HG02973 (cell line): Measurements from ENCODE around the gene TLR9.

Experiments
- ATAC-seq: cut with Tn5 transposase; IDR thresholded peaks from one replicate; pipeline ENCODE4 v1.9.1; 2021; ENCODE audit warnings: moderate library complexity; ENCODE audit not compliant: unreplicated experiment

Gene TLR9

GRCh38 chr3:52232279-52233107 is 7.0 kb upstream of the TLR9 start:
- no peak for ATAC-seq

- no peak for ATAC-seq
Measured at GRCh38 chr3:52231502-52232278, 6.2 kb upstream of the TLR9 start.

DNA sequence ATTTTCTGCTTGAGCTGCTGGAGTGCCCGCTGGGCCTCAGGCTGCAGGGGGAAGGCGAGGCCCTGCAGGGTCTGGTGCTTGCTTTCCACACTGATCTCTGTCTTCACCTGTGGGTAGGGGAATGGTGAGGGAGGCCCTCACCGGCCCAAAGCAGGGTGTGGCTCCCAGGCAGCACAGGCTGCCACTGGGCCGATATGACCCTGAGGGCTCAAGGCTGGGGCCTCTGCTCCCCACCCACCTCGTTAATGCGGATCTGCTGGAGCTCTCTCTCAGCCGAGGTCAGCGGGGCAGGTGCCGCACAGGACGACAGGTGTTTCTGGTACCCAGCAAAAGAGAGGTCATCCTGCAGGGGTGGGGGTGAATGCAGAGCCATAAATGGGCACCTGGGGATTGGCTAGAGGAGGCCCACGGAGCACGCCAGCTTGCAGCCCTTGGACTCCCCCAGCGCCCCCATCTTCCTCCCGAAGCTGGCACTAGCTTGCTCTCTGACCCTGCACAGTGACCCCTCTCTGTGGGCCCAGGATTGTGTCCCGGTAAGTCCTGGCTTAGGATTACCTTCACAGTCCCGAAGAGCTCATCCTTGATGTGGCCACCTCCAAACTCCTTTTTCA is 5.5 kb upstream of the TLR9 start:
- no peak for ATAC-seq

DNA sequence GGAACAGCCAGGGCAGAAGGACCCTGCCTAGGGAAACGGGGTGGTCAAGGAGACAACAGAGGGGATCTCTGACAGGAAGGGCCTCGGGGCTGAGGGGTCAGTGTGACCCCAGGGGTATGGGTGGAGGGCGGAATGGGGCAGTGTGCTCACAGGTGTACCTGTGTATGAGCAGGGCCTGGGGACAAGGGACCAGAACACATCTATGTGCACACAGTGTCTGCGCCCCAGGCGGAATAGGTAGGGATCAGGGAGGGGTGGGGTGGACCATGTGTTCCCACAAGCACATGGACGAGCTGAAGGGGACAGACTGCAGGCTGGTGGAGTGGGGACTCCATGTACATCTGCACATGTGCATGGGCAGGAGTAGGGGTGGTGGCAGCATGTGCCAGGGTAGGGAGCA is 5.0 kb upstream of the TLR9 start:
- no peak for ATAC-seq

DNA sequence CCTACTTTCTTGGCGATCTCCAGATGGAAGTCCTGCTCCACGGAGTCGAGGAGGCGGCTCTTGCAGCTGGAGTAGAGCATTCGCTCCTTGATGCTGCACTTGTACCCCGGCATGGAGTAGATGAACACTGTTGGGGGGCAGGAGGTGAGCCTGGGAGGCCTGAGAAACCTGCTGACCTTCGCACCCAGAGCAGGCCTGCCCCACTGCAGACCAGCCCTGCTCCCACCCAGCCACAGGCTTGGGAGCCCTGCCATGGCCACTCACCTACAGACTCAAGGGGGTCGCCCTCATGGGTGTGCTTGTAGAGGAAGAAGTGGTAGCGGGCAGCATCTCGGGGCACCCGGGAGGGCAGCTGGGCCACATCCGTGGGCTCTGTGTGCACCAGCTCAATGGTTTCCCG is 4.2 kb upstream of the TLR9 start:
- no peak for ATAC-seq

GRCh38 chr3:52228751-52229291 is 3.4 kb upstream of the TLR9 start:
- no peak for ATAC-seq

DNA sequence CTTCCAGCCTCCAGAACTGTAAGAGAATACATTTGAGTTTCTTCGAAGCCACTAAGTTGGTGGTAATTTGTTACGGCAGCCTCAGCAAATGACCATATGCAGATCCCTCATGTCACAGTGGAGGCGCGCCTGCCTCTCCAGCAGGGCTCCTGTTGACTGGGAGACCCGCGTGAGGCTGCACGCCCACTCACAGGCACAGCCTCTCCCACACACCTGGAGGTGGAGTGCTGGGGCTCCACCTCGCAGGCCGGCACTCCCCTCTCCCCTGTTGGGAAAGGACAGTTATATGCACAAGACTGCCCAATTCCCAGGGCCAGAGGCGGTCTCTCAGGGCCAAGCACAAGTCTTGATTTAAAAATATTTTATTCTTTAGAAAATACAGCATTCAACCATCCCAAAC is 2.8 kb upstream of the TLR9 start:
- no peak for ATAC-seq

DNA sequence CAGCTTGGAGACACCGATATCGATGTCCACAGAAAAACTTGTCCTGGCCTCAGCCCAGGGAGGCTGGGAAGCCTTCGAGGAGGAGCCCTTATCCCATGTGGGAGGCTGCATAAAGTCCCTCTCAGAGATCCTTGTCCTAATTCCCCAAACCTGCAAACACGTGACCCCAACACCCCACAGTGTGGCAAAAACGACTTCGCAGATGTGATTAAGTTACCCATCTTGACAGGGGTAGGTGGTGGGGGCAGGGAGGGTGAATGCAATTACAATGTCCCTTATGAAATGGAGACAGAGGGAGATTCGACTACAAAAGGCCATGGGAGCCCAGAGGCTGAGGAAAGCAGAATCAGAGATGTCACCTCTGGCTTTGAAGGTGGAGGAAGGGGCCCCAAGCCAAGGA is 2.3 kb upstream of the TLR9 start:
- ATAC-seq = no peak

GRCh38 chr3:52227117-52227516 is 1.7 kb upstream of the TLR9 start:
- ATAC-seq = no peak

GRCh38 chr3:52226229-52226817 is 878 bp upstream of the TLR9 start:
- peak; percentile 10 for ATAC-seq

- no peak for ATAC-seq
Measured at GRCh38 chr3:52223449-52224408, 1.7 kb downstream of the TLR9 start.

DNA sequence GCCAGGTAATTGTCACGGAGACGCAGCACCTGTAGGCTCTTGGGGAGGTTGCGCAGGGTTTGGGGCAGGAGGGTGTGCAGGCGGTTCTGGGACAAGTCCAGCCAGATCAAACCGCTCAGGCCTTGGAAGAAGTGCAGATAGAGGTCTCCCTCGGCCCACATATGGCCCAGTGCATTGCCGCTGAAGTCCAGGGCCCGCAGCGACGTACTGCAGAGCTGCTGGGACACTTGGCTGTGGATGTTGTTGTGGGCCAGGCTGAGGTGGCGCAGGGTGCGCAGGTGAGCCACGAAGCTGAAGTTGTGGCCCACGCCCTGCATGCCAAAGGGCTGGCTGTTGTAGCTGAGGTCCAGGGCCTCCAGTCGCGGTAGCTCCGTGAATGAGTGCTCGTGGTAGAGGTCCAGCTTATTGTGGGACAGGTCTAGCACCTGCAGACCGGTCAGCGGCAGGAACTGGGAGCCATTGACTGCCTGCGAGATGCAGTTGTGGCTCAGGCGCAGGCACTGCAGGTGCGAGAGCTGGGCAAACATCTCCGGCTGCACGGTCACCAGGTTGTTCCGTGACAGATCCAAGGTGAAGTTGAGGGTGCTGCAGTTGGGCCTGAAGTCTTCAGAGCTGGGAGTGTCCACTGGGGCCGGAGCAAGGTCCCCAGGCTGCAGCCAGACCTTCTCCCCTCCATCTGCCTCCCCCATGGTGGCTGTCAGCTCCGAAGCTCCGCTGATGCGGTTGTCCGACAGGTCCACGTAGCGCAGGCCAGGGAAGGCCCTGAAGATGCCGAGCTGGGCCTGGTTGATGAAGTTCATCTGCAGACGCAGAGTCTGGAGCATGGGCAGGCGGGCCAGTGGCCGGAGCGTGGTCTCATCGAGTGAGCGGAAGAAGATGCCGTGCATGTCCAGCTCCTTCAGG is 2.9 kb downstream of the TLR9 start:
- ATAC-seq = no peak

DNA sequence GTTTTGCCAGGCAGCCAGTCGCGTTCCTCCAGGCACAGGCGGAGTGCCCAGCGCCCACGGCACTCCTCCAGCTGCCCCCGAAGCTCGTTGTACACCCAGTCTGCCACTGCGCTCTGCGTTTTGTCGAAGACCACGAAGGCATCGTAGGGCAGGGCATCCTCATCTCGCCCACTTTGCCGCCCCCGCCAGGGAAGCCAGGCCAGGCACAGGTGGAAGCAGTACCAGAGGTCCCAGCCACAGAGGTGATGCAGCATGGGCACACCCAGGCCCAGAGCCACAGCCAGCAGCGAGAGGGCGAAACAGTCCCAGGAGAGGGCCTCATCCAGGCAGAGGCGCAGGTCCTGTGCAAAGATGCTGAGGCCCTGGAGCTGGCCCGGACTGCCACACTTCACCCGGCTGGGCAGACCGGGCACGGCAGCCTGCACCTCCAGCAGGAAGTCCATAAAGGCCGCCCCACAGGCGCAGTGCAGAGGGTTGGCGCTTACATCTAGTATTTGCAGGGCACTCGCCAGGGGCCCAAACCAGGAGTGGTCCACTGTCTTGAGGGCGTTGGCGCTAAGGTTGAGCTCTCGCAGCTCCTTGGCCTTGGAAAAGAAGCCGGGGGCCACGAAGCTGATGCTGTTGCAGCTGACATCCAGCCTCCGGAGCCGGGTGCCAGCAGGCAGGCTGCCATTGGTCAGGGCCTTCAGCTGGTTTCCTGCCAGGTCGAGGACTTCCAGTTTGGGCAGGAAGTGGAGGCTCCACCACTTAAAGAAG is 3.7 kb downstream of the TLR9 start:
- ATAC-seq = no peak

DNA sequence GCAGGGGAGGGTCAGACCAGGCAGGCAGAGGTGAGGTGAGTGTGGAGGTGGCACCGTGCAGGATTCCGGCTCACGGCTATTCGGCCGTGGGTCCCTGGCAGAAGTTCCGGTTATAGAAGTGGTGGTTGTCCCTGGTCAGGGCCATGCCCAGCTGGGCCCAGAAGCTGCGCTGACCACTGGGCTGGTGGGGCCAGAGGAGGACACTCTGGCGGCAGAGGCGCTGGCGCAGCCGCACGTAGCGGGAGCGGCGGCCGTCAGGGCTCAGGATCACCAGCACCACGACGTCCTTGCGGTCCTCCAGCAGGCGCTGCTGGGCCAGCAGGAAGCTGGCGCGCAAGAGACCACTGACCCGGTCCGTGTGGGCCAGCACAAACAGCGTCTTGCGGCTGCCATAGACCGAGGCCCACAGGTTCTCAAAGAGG is 4.3 kb downstream of the TLR9 start:
- no peak for ATAC-seq

GRCh38 chr3:52220380-52221026 is 4.9 kb downstream of the TLR9 start:
- ATAC-seq = peak; percentile 45

GRCh38 chr3:52218937-52219650 is 6.4 kb downstream of the TLR9 start:
- no peak for ATAC-seq

GRCh38 chr3:52218454-52218853 is 7.0 kb downstream of the TLR9 start:
- ATAC-seq = no peak
